ENCODE results near the gene EXOC3L1. TPM values are rescaled to one million over a fixed set of nuclear protein-coding genes. Genes with fewer than 3 reads are reported as not detected.
A peak's percentile ranks its signal among the peaks of the same experiment; 100 is the strongest.

EXOC3L1 gene
- total RNA-seq, 1 donor from 2014 or later, result 3.9 TPM

GRCh38 chr16:67182288-67182687, 7.6 kb downstream of the EXOC3L1 start:
- Histone ChIP-seq H3K4me3 (no peak overlapping the region), H3K4me1 (peaks cover 51% of the 10 kb centered on the region), H3K36me3 (no peaks in the 10 kb centered on the region), H3K27me3 (ENCODE audit: low read depth) (no peaks in the 10 kb centered on the region), H3K9me3 (replicated peaks) (no peaks in the 10 kb centered on the region), H3K27ac (replicated peaks) (no peak overlapping the region)
- intact Hi-C loops (cut with micrococcal nuclease), result no loop called here
- no peak for DNase-seq
- TF ChIP-seq CTCF (IDR thresholded peaks at IDR 0.05; ENCODE audit: borderline replicate concordance), result no peak

GRCh38 chr16:67181346-67181745, 8.6 kb downstream of the EXOC3L1 start:
- intact Hi-C loops (cut with micrococcal nuclease), result no loop called here
- no peaks in the 10 kb centered on the region for H3K27me3 ChIP-seq (ENCODE audit: low read depth)
- DNase-seq, result no peak
- H3K4me1 ChIP-seq, result peaks cover 51% of the 10 kb centered on the region
- no peaks in the 10 kb centered on the region for H3K9me3 ChIP-seq (replicated peaks)
- H3K4me3 ChIP-seq, result no peak overlapping the region
- peak overlapping the region; percentile 8 for H3K27ac ChIP-seq (replicated peaks)
- H3K36me3 ChIP-seq, result peaks cover 3% of the 10 kb centered on the region
- no peak for TF ChIP-seq CTCF (IDR thresholded peaks at IDR 0.05; ENCODE audit: borderline replicate concordance)

GRCh38 chr16:67180166-67180565, 9.8 kb downstream of the EXOC3L1 start:
- Histone ChIP-seq H3K27ac (replicated peaks) (no peak overlapping the region), H3K36me3 (peaks cover 12% of the 10 kb centered on the region), H3K4me3 (no peak overlapping the region), H3K4me1 (peaks cover 46% of the 10 kb centered on the region), H3K9me3 (replicated peaks) (no peaks in the 10 kb centered on the region), H3K27me3 (ENCODE audit: low read depth) (no peaks in the 10 kb centered on the region)
- TF ChIP-seq CTCF (IDR thresholded peaks at IDR 0.05; ENCODE audit: borderline replicate concordance), result no peak
- intact Hi-C loops (cut with micrococcal nuclease), result no loop called here
- DNase-seq, result no peak

- no peak for DNase-seq
- no peak for TF ChIP-seq CTCF (IDR thresholded peaks at IDR 0.05; ENCODE audit: borderline replicate concordance)
- Histone ChIP-seq H3K36me3 (peaks cover 16% of the 10 kb centered on the region), H3K27ac (replicated peaks) (no peak overlapping the region), H3K4me3 (no peak overlapping the region), H3K9me3 (replicated peaks) (no peaks in the 10 kb centered on the region), H3K27me3 (ENCODE audit: low read depth) (no peaks in the 10 kb centered on the region), H3K4me1 (peaks cover 46% of the 10 kb centered on the region)
- intact Hi-C loops (cut with micrococcal nuclease), result no loop called here
Observed at GRCh38 chr16:67179421-67180080, 10.4 kb downstream of the EXOC3L1 start.

GRCh38 chr16:67177743-67178699, 11.9 kb downstream of the EXOC3L1 start:
- TF ChIP-seq CTCF (IDR thresholded peaks at IDR 0.05; ENCODE audit: borderline replicate concordance), result peak; percentile 35
- intact Hi-C loops (cut with micrococcal nuclease), result no loop called here
- Histone ChIP-seq H3K4me1 (peaks cover 52% of the 10 kb centered on the region), H3K27me3 (ENCODE audit: low read depth) (no peaks in the 10 kb centered on the region), H3K36me3 (peaks cover 16% of the 10 kb centered on the region), H3K4me3 (peak overlapping the region; percentile 68), H3K27ac (replicated peaks) (peak overlapping the region; percentile 76), H3K9me3 (replicated peaks) (no peaks in the 10 kb centered on the region)
- peak; percentile 60 for DNase-seq

Data from left ventricle myocardium inferior (tissue), 1 donor.